NCI-H446 treated with DMSO at 0.1 percent for 48 hours (cell line): ENCODE data around the gene LRP2BP.
"Not testable (repeated sequence)": the region's sequence is repeated elsewhere in the genome, so short reads cannot be mapped to it uniquely, and the experiment has no call there.

Source experiments
- DNase-seq: peaks from one replicate; lab custom pipeline; 2025; lab: John Stamatoyannopoulos, UW

Gene LRP2BP

DNA sequence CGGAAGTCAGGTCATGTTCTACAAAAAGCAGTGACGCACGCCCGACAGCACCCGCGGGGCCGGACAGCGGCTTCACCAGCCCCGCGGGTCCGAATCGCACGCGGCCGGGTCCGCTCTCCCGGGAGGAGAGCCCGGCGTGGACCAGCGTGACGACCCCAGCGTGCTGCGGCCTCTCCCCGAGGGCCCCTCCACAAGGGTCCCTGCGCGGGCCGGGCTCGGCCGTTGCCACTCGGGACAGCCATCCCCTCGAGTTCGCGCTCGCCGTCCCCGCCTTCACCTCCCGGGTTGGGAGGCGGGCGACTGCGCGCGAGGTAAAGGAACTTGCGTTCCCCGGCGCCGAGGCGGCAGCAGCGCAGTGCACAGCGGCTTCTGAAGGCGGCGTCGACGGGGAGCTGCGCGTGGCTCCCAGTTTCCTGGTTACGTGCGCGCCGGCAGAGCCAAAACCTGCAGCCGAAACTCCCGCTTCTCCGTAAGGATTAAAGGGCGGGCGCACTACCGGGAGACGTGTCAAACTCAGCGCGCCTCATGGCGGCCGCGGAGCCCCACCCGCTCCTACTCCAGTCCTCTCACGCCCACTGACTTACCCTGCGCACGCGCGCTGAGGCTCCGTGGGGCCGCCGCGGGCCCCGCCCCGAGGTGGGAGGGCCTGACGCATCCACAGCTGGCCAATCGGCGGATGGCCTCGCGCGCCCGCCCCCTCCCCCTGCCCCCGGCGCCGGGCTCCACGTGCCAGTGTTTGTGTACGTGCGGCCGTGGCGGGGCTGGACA, 416 bp upstream of the LRP2BP start:
- DNase-seq: peak; percentile 91

DNA sequence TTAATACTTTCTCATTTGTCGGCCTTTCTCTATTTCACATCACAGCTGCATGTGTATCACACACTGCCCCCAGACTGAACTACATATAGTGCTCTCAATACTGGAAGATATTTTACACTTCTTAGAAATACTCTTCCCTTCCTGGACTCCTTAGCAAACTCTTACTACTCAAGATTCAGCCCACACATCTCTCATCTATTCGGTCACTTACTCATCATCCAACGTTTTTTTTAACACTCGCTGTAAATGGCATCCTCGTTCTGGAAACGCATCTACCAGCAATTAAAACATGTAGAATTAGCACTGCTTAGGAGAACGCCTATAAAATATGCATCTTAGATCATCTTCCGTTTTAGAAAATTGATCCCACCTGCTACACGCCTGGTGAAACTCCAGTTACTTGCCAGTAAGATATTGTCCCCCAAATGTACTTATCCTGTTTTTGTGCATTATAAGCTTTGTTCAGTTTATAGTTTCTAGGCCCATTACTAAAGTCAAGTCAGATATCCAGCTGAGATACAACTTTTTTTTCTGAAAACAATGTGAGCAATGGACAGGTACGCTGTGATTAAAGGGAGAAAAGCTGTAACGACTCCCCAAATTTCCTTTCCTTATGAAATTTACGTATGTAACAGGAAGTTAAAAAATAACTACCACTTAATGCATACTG, 1.0 kb downstream of the LRP2BP start:
- no peak for DNase-seq

DNA sequence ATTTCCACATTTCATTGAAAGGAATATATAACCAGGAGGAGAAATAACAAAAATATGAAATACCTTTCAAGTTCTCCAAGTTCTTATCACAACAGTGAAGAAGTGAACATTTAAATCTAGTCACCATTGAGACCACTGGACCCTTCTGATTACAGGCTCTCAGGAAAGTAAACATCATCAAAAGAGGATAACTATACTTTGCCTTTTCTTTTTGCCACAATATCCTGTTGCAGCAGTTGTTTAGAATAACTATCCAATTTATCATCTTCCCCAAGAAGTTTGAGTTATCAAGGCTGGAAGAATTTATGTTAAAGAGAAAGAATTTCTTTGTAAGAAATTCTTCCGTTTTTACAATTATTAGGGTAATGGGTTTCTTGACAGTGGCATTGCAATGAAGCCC, 3.6 kb downstream of the LRP2BP start:
- no peak for DNase-seq

DNA sequence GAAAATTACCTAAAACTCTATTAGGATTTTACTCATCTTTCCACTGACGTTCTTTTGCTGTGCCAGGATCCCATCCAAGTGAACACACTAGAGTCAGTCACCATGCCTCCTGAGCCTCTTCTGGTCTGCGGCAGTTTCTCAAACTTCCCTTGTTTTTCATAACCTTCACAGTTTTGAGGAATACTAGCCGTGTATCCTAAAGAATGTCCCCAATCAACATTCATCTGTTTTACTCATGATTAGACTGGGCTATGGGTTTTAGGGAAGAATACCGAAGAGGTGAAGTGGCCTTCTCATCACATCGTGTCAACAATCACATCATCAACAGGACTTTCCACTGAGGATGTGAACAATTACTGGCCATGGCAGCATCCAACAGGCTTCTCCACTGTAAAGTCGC, 4.8 kb downstream of the LRP2BP start:
- no peak for DNase-seq

DNA sequence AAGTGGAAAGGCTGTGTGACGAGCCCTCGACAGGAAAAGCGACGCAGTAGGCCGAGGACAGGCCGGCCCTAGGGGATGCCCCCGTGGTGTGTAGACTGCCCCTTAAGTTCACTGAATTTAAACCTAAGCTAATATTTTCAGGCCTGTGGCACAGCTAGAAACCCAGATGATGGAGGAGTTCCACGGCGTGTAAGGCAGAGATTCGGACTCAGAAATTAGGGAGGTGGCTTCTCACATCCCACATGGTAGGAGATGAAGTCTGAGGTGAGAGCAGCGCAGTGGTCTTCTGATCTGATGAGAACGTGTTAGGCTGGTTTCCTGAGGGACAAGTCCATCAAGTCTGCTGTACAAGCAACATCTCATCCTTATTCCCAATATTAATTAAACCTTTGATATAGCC, 7.8 kb downstream of the LRP2BP start:
- DNase-seq: no peak

DNA sequence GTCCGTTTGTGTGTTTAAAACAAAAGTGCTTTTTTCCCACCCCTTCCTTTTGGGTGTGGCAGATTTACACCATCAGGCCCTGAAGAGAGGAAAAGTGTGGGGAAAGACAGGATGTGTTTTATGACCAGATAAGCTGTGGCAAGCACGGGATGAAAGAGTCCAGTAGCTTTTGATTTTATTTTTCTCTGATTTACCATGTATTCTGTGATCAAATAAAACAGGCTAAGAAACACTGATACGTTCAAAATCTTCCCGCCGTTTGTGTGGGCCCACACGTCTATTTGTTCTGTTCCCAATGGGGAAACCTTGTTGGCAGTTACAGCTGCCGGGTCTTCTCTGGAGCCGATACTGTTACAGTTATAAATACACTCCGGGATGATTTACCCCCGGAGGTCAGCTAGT, 10.8 kb downstream of the LRP2BP start:
- DNase-seq: no peak

DNA sequence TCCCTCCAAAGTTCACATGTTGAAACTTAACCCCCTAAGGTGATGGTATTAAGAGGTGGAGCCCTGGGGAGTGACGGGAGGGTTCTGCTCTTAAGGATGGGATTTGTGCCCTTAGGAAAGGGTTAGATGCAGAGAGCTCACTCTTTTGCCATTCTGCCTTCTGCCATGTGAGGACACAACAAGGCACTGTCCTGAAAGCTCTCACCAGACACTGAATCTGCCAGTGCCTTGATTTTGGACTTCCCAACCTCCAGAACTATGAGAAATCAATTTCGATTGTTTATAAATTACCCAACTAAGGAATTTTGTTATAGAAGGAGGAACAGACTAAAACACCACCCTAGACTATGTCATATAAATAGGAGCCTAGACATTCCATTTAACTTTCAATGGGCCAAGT, 11.7 kb downstream of the LRP2BP start:
- DNase-seq: no peak

DNA sequence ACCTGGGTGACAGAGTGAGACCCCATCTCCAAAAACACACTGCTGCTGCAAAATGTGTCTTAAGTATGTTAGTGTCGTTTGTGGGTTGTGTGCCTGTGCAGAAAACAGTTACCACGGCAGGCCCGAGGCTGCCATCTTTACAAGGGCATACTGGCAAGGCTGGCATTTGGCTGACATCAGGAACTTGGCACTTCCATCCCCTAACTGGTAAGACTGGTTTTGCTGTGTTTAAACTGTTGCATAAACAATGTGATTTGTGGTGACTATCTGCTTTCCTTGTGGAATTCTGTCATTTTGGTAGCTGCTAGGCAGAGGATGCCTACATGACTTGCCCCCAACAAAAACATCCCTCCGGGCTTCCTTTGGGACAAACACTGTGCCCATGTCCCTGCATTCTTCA, 12.3 kb downstream of the LRP2BP start:
- DNase-seq: no peak

DNA sequence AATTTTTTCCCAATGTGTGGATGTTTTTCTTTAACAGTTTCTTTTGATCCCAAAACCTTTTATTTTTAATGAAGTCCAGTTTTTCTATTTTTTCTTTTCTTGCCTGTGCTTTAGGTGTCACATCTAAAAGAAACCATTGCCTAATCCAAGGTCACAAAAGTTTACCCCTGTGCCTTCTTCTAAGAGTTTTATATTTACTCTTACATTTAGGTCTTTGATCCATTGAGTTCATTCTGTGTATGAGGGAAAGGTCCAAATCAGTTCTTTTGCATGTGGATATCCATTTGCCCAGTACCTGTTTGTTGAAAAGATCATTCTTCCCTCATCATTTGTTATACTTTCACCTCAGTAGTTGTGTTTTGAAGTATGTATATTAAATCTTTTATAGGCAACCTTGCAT, 13.0 kb downstream of the LRP2BP start:
- no peak for DNase-seq

DNA sequence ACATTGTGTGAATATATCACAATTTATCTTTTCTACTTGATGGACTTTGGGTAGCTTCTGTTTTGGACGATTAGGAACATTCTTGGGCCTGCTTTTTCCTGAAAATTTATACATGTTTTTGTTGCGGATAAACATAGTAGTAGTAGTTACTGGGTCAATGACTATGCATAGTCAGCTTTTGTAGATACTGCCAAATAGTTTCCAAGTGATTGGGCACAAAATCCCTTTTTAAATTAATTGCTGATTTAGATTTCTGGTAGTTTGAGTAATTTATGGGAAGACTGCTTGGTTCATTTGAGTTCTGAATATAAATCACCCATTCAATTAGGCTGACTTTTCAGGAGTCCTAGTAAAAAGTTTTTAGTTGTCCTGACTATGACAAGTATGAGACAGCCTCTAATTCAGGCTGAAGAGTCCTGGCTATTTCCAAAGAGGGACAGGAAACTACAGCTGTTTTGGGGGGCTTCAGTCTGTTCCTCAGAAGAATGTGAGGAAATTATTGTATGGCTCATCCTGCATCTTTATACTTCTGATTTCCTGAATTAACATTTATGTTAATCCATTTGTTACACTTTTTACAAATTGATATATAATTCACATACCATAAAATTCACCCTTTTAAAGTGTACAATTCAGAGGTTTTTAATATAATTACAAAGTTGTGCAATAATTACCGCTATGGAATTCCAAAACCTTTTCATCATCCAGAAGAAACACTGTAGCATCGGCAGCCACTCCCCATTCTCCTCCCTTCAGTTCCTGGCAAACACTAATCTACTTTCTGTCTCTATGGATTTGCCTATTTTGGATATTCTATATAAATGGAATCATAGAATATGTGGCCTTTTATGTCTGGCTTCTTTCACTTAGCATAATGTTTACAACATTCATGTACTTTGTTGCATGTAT, 14.2 kb downstream of the LRP2BP start:
- no peak for DNase-seq

DNA sequence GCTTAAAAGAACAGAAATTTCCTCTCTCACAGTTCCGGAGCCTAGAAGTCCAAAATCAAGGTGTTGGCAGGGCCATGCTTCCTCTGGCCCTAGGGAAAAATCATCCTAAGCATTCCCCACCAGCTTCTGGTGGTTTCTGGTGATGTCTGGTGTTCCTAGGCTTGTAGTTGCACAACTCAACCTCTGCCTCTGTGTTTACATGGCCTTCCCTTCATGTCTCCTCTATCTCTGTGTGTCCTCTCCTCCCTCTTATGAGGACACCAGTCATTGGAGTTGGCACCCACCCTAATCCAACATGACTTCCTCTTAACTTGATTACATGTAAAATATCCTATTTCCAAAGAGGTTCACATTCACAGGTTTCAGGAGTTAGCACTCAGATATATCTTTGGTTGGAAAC, 15.4 kb downstream of the LRP2BP start:
- DNase-seq: no peak

DNA sequence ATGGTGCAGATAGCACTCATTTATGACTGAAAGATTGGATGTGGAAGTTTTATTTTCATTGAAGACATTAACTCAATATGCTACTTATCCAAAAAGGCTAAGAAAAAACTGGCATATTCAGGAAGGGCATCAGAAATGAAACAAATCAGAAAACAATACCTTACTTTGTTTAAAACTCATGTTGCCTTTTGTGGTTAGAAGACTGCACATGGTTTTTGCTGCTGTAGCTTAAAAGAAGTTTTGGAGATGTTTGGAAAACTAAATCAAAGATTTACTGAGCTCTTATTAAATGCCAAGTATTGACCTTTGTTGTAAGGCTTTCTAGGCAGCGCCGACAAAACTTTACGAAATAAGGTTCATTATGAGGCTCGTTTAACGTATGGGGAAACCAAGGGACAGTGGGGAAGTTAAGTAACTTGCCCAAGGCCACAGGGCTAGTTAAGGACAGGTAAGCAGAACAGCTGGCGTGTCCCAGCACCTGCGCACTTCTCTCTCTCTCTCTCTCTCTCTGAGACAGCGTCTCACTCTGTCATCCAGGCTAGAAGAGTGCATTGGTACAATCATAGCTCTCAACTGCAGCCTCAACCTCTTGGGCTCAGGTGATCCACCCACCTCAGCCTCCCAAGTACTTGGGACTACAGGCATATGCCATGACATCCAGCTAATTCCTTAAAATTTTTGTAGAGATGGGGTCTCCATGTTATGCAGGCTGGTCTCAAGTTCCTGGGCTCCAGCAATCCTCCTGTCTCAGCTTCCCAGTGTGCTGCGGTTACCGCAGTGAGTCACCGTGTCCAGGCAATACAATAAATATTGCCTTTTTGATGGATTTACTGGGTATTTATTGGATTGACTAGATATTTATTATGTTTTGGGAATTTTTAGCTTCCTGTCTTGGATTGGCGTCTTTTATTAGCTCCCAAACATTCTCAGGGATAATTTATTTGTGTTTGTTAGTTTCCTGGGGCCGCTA, 16.1 kb downstream of the LRP2BP start:
- DNase-seq: no peak

DNA sequence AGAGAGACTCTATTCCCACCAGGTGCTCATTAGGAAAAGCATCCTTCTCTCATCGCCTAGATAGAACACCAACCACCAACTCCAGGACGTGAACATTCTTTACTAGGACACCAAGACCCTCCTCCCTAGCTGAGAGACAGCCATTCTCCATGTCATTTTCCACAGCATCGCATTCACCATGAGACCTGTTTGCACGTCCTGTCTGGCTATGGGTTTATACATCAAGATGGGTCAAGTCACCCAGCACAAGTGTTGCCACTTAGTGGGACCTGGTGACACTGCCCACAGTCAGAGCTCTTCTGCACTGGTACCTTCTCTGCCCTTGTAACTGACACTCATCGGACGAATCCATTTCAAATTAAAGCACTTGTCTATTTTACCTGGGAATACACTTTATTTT, 17.5 kb downstream of the LRP2BP start:
- DNase-seq: no peak

DNA sequence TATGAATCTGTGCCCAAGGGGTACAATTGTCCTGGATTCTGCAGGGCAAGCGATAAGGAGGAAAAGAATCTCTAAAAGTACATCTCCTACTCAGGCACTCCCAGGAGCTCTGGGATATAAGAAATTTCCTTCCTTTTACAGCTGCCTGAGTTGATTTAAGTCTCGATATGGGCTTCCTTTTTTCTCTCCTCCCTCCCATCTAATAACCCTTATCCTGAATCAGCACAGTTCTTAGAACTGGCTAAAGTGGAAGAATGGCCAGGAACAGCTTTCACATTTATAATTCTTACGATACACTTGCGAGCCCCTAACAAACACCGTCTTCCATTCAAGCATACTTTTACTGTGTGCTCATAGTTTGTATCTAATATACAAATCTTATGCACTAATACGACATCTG, 21.2 kb downstream of the LRP2BP start:
- no peak for DNase-seq

DNA sequence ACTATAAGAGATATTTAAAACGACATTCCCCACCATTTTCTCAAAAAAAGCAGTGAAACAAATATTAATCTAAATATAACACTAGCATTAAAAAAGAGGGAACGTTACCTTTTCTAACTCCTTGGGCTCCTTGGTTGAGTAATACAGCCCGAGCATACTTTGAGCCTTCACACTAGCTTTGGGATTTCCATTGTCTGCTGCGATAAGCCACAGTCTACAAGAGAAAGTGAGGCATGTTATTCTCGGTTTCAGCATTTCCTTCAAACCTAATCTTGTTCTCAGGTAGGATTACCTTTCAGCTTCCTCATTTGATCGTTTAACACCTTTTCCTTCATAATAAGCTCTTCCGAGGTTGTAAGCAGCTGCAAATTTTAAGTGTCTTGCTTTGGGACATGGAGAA, 21.7 kb downstream of the LRP2BP start:
- no peak for DNase-seq

DNA sequence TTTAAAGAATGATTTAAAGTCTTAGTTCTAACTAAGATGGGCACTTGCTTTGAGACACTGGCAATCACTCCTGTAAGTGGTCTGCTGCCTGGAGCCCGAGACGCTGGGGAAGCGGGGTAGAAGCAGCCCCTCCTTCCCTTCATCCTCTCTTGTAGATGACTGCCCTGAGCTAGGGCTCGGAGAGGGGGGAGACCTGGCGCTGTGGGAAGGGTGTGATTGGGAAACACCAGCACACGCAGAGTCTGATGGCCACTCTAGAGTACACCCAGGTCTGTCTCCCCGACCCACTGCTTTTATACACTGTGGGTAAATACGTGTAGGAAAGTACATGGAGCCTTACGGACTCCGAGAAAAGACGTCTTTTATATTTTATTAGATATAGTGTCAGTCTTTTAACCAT, 24.0 kb downstream of the LRP2BP start:
- no peak for DNase-seq

DNA sequence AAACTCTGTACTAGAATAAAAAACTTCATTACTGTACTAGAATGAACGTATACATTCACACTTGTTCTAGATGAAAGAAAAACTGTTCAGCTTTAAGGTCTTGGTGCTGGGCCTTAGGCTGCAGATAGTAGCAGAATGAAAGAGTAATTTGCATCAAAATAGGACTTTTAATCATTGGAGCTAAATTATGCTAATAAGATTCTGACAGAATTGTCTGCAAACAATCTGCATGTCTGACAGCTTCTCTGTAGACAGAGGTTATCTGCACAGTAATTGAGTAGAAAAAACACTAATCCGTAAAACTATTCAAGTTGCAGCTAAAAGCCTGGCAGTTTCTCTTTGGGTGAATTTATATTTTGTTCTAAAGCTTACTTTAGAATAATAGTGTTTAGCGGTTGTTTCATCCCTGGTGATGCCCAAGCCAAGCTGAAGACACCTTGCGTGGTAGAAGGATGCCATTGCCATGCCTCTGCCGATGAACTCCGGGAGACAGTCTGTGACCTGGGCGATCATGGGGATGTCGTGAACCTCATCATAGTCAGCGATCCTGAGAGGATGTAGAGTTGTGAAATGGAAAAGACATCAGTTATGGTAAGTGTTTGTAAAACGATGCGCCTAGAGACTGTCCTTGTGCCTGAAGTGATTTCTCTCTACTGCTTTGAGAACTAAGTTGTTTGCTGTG, 25.3 kb downstream of the LRP2BP start:
- no peak for DNase-seq

DNA sequence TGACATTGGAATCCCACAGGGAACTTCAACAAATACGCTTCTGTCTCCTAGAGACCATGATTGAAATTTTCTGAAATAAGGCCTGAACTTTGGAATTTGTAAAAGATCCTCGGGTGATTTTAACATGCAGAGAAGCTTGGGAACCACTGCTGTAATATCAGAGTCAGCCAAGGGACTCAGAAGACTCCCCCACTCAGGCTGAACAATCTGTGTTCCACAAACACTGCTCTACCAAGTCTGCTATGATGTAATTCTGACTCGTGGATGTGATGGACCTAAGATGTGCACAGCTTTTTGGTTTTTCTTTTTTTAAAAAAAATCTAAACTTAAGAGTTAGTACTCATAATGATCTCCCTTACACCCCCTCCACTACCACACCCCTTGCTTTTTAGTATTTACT, 26.0 kb downstream of the LRP2BP start:
- DNase-seq: no peak

DNA sequence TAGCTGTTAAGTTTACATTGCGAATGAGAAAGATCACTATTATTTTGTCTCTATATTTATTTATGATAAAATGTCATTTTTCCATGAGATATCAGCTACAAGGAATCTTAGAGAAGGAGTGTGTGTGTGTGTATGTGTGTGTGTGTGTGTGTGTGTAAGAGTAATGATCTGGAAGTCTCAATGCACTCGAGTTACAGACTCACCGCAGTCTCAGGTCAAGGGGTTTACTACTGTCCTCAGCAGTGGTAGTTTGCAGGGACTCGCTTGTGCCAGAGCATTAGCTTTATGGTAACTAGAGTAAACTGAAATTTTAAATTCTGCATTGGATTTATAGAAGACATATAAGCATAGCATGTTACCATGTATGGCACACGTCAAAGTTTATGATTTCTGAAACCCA, 30.8 kb downstream of the LRP2BP start:
- DNase-seq: no peak

DNA sequence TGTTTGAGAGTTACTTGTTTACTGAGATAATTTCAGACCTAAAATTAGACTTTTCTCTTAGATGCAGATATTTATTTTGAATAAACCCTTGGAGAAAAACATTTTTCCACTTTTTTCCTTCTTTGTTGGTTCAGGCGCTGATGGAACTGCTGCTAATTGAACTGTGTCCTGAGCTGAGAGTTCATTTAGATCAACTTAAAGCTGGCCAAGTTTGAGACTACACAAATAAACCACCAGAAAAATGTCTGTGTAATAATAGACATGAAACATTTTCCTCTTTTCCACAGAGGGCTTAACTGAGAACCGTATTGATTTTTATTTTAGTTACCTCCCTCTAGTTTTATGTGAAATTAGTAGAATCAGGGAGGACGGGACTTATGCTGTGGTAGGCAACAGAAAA, 32.5 kb downstream of the LRP2BP start:
- DNase-seq: no peak

DNA sequence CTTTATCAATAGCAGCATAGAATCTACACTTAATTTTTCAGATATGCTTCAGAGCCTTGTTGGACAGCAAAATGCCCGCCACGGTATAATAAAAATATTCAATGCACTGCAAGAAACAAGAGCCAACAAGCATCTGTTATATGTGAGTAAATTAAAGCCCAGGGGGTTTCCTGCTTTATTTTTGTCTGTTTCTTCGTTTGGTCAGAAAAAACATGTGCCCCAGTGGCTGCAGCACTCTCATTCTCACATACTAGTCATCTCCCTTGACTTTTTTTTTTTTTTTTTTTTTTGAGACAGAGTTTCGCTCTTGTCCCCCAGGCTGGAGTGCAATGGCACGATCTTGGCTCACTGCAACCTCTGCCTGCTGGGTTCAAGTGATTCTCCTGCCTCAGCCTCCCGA, 33.2 kb downstream of the LRP2BP start:
- not testable (repeated sequence) for DNase-seq
